Renal pelvis (tissue), 12 donors: ENCODE measurements around the gene ATP8B3. TPM values are rescaled to one million over a fixed set of nuclear protein-coding genes. Genes with fewer than 3 reads are reported as not detected.

ENCODE experiments used
- DNase-seq: peaks from one replicate; pipeline ENCODE4 v3.0.0-alpha.2; 2013
- long read RNA-seq, 16 experiments: transcript quantifications; one replicate each; lab custom pipeline, GENCODE V29; 2026
- polyA plus RNA-seq, 3 donors: library from polyadenylated mRNA; unstranded; fragments of 120-200 nt; gene quantifications; one replicate each; pipeline ENCODE4 v1.2.1, GENCODE V29; 2013; ENCODE audit not compliant: insufficient read length in 3 of 3

ATP8B3 gene
- polyA plus RNA-seq = 1 to 10 TPM in 1 of 3 donors, under 1 TPM in 2; 0.58 to 1.0 (median 0.83) TPM
- long read RNA-seq, donor 1 = 0 reads
- long read RNA-seq, donor 2 = 0 reads
- long read RNA-seq, donor 3 = 0 reads
- long read RNA-seq, donor 4 = 0 reads
- long read RNA-seq, donor 5 = 0 reads
- long read RNA-seq, donor 6 = 0 reads
- long read RNA-seq, donor 7 = 0 reads
- long read RNA-seq, donor 8 = 0 reads
- long read RNA-seq, donor 9 = 0 reads
- long read RNA-seq, donor 10 = 0 reads
- long read RNA-seq, donor 11 = 0 reads
- long read RNA-seq, donor 12 = 0 reads
- long read RNA-seq, donor 13 = 0 reads
- long read RNA-seq, donor 14 = 0 reads
- long read RNA-seq, donor 15 = 0 reads
- long read RNA-seq, donor 16 = 0 reads

- DNase-seq = no peak
Measured at GRCh38 chr19:1811942-1812425, at the start of gene ATP8B3. ATP8B3 (minus strand) TSS chr19:1812276; CDS start chr19:1811736, 540 bp downstream.

GRCh38 chr19:1861599-1862031 lies 49.5 kb upstream of the ATP8B3 start:
- DNase-seq = no peak

DNA sequence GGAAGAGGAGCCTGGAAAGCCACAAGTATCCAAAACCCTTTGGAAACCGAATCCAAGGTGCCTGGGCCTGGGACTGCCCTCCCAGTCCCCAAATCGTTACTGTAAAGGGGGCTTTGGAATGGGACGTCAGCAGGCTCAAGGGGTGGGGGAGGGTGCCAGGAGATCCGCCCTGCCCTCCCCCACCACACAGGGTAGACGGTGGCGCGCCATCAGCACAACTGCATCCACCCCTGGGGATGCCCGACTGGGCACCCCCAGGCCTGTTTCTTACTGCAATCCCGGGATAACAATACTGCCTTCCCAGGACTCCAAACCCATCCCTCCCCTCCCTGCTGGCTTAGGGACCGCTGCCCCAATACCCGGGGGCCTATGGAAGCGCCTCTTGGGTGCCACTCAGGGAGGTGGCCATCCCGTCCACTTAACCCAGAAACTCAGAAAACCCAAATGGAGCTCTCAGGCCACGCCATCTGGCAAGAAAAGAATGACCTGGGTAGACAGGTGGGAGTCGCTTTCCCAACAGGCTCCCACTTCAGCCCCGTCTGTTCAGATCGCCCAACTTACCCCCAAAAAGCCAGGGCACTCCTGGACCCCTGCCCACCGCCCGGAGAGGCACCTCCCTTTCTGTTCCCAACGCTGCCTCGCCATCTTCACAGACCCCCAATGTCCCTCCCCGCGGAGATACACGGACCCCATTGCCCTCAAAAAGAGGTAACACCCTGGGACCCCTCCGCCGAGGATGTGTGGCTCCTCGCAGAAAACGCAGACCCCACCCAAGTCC lies 48.9 kb upstream of the ATP8B3 start:
- no peak for DNase-seq

GRCh38 chr19:1860042-1860775 lies 48.1 kb upstream of the ATP8B3 start:
- peak; percentile 91 for DNase-seq

- no peak for DNase-seq
Measured at GRCh38 chr19:1859331-1859781, 47.3 kb upstream of the ATP8B3 start.

GRCh38 chr19:1858412-1859081 lies 46.5 kb upstream of the ATP8B3 start:
- DNase-seq = no peak

DNA sequence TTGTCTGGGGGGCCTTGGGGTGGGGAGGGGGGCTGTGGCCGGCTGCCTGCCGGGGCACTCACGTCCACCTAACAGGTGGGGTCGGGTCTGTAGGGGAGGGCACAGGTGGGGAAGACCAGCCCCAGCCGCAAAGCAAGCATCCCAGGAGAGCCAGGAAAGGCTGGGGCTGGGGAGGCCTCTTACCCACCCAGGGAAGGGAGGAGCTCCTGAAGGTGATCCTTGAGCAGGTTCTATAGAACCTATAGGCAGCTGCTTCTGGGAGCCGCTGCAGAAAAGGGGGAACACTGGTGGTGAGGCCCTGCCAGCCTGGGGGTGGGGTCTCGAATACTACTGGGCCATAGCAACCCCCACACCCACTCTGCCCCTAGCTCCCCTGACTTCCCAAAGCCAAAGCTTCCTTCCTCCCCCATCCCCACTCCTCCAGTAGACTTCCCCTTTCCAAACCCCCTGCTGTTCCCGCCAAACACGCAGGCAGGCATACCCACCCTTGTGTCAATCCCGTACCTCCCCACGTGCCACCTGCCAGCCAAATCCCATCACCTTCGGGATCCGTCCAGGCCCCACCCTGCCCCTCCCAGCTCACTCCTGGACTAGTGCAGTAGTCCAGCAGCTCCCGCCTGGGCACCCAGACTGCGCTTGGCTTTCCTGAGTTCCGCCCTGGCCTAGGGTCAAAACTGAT lies 45.7 kb upstream of the ATP8B3 start:
- no peak for DNase-seq

DNA sequence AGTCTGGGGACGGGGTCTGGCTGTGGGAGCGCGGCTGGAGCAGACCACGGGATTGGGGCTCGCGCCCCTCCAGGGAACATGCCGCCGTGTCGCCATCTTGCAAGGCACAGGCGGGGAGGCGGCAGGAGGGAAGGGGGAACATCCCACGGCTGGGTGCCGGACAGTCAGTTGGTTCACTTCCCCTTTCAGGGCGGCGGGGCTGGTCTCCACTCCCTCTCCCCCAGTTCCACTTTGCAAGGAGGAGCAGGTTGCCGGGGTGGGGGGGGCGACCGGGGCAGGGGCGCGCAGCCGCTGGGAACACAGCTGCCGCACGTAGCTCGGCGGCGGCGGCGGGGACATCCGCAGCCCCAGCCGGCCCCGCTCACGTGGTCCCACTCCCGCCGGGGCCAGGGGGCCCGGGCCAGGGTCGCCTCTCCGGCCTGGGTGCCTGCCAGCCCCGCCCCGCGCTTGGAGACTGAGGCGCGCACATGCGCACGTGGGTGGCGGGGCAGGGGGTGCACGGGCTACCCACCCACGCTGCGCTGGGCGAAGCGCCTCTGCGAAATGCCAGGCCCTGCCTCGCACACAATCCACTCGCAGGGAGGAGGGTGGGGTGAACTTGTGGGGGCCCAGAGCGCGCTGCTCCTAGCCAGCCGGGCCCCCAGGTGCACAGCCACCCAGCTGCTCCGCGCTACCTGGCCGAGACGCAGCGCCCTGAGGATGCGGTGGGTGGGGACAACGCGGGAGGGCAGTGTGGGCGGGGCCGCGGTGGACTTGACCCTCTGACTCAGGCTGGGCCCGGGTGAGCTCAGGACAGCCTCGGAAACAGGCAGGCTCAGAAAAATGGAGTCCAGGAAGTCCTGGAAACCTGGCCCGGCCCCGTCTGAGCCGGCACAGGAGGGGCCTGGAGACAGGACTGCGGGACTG lies 44.9 kb upstream of the ATP8B3 start:
- DNase-seq = no peak

- DNase-seq = no peak
Measured at GRCh38 chr19:1856345-1856697, 44.2 kb upstream of the ATP8B3 start.

GRCh38 chr19:1855828-1856255 lies 43.8 kb upstream of the ATP8B3 start:
- no peak for DNase-seq

- no peak for DNase-seq
Measured at GRCh38 chr19:1855040-1855827, 43.2 kb upstream of the ATP8B3 start.

- DNase-seq = no peak
Measured at GRCh38 chr19:1854542-1855039, 42.5 kb upstream of the ATP8B3 start.

GRCh38 chr19:1854039-1854541 lies 42.0 kb upstream of the ATP8B3 start:
- DNase-seq = no peak

DNA sequence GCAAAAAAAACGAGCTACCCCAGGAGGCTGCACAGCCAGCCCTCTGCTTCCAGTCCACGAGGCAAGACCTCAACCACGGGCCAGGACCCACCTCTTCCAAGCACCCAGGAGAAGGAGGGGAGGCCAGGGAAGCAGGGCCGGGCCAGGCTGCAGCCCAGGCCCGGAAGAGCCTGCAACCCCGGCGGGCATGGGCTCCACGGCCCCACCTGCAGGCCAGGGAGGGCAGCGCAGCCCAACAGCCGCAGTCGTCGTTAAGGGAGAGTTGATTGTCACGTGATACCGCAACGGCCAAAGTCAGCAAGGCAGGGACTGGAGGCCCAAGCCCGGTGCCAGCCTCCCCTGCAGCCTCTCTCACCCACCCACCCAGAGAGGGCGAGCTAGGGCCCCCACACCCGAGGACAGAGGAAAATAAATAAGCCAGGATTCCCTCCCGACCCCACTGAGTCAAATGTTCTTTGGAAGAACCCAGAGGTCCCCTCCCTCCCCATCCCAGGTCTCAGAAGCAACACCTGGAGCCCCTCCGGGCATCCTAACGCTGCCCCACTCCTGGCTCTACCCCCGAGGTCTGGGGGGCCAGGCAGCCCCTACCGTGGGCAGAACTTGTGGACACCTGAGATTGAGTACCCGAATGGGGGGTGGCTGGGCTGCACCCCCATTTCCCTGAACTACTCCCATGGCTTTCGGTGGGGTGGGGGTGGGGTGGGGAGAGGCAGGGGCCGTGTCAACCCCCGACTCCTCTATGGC lies 41.4 kb upstream of the ATP8B3 start:
- DNase-seq = no peak

- no peak for DNase-seq
Measured at GRCh38 chr19:1852581-1853128, 40.6 kb upstream of the ATP8B3 start.

DNA sequence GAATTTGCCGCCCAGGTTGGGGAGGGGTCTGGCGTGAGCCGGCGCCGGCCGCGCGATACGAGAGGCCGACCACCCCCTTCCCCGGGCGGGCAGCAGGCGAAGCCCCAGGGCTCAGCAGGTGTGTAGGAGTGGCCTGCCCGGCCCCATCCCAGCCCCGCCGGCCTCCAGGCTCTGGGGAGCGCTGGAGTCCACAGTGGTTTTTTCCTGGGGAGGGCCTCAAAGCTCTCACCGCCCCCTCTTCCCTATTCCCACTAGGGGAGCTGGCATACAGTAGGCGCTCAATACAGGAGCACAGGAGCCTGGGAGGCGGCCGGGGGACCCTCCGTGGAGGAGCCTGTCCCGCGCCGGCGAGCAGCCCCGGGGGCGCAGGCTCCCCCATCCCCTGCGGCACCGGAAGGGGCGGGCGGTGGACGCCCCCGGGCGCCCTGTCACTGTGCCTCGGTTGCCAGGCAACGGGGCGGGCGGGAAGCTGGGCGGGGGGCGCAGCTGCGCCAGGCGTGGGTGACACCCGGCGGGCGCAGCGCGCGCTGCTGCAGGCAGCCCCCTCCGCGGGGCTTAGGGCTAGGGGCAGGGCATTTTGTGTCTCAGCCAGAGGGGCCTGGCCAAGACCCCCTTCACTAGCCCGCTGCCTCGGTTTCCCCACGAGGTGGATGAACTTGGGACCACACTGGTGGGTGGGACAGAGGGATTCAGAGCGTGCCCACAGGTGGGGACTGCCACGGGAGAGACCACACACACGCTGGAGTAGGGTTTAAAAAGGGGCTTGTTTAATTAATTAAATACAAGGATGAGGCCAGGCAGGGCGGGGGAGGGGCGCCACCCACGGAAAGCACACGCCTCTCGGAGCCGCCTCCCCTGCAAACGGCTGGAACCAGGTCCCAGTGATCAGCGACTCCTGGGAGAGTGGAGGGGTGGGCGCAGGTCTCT lies 39.8 kb upstream of the ATP8B3 start:
- no peak for DNase-seq
